HG02642 (cell line): ENCODE results near the gene EFS.
"Not testable (repeated sequence)": the region's sequence is repeated elsewhere in the genome, so short reads cannot be mapped to it uniquely, and the experiment has no call there.

Source experiments
- ATAC-seq: cut with Tn5 transposase; IDR thresholded peaks from one replicate; pipeline ENCODE4 v1.9.1; 2021; ENCODE audit warnings: mild to moderate bottlenecking; ENCODE audit not compliant: unreplicated experiment, poor library complexity

The EFS gene

DNA sequence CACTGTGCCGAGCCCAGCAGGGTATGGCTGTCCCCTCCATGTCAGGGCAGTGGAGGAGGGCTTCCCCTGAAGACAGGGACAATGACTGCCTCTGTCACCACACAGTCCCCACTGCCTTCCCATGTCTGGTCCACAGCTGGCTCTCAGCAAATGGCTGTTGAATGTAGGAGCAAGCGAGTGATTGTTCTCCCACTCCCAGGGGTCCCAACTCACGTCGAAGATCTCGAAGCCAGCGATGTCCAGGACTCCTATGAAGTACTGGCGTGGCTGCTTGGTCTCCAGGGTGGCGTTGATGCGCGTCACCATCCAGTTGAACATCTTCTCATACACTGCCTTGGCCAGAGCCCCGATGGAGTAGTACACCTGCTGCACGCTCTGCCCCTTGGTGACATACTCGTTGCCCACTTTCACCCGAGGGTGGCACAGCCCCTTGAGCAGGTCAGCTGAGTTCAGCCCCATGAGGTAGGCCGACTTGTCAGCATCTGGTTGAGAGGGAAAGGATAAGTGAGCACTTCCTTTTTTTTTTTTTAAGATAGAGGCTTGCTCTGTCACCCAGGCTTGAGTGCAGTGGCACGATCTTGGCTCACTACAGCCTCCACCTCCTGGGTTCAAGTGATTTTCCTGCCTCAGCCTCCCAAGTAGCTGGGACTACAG, 35.7 kb upstream of the EFS start:
- ATAC-seq = not testable (repeated sequence)

DNA sequence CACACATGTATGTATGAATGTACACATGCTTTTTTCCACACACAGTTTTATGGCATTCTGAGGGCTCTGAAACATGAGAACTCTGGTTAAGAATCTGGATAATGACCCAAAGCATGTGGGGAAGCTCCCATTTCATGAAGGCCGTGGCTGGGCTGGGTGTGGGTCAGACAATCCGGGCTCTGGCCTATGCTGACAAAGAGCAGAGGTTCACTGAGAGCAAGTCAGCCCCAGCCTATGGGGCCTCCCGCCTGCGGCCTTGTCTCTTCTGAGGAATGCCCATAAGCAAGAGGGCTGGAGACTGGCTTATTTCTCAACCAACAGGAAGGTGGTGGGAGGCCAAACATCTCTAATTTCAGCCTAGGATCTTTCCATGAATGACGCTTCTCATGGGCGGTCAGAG, 34.6 kb upstream of the EFS start:
- no peak for ATAC-seq

DNA sequence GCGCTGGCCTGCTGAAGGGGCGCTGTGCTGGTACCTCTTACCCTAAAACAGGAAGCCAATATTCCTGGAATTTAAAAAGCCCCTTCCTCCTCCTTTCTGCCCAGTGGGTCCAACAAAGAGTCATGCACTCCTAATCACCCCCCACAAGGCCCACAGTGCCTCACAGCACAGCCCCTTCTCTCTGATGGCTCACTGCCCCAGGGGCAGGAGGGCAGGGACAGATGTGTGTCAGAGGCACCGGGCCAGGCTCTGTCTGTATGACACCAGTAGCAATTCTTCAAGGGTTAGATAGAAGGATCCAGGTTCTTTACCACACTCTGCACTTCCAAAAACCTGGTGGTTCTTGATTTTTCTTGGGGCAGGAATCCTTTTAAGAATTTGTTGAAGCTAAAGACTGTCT, 34.2 kb upstream of the EFS start:
- no peak for ATAC-seq

DNA sequence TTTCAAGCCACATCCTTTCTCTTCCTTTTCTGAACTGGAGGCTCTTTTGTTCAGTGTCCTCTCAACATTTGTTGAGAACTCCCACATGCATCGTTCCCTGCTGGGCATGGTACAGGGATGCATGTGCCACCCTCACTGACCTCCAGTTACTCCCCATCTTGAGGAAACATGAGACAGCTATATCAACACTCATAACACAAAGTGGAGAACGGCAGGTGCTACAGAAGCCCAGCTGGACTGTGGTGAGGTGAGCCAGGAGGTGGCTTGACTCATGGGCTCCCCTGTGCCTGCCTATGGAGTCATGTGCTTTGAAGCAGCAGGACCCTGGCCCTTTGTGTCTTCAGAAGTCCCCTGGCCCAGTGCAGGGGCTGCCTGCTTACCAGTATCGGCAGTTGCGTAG, 33.4 kb upstream of the EFS start:
- no peak for ATAC-seq

DNA sequence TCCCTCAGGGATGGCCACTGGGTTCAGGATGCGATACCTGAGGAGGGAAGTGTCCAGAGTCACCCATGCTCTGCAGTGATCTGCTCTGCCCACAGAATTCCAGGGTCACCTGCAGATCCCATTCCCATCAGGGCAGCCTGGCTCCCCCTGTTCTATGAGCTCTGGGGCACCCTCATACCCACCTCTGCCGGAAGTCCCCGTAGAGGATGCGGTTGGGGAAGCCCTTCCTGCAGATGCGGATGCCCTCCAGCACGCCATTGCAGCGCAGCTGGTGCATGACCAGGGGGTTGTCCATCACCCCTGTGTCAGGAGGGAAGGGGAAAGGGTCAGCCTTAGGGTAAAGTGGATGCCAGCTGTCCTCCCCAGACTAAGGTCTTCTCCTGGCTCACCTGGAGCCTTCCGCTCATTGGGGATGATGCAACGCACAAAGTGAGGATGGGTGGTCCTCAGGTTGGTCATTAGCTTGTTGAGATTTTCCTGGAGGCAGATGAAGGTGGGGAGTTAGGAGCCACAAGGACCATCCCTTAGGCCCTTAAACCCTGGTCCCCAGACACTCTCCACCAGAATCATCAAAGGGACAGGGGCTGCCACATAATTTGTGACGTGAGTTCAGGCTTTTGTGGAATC, 31.9 kb upstream of the EFS start:
- no peak for ATAC-seq

DNA sequence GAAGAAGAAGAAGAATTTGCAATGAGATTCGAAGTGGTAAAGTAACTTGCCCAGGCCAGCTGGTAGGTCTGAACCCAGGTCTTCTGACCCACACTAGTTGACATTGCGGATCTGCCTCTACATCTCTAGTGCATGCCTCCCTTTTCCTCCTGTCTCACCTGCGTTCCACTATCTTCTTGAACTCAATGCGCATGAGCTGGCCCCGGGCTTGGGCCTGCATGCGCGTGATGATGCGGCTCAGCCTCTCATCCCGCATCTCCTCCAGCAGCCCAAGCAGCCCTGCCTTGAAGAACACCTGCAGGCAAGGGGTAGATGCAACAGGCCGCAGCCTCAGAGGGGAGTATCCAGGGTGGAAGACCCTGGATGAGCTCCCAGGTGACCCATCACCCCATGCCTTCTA, 31.2 kb upstream of the EFS start:
- no peak for ATAC-seq

DNA sequence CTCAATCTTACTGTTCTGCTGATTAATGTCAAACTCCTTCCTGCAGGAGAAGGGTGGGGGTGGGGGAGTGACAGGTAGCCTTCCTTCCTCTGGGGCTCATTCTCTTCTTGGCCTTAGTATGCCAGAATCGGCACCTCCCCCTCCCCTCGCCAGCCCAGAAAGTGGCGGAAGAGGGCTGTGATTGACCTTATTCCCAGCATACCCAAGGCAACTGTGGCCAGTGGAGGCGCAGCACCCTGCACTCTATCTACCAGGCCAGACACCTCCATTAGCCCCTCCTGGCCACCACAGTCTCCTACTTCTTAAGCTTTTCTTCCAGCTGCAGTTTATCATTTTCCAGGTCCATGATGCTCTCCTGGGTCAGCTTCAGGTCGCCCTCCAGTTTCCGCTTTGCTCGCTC, 27.6 kb upstream of the EFS start:
- no peak for ATAC-seq

DNA sequence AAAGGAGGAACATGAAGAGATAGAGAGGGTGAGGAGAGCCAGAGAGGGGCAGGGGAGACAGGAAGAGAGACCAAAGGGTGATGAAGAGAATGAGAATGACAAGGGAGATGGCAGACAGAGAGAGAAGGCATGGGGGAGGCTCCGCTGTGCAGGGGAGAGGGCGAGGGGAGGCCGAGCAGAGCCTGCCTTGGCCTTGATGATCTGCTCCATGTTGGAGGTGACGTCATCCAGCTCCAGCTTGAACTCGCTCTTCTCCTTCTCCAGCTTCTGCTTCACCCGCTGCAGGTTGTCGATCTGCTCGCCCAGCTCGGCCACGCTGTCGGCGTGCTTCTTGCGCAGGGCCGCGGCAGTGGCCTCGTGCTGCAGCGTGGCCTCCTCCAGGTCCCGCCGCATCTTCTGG, 24.9 kb upstream of the EFS start:
- not testable (repeated sequence) for ATAC-seq

DNA sequence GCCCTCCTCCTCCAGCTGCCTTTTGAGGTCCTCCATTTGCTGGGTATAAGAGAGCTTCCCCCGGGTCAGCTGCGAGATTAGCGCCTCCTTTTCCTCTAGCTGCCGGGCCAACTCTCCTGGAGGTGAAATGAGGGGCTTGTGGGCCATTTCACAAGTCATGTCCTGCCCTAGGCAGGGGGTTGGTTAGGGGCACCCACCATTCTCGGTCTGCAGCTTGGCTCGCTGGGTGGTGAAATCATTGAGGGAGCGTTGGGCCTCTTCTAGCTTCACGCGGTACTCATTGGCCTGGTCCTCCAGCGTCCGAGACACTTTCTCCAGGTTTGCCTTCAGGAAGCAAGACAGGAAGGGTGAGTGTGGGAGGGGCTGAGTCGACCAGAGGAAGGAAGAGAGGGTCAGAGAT, 24.4 kb upstream of the EFS start:
- no peak for ATAC-seq

DNA sequence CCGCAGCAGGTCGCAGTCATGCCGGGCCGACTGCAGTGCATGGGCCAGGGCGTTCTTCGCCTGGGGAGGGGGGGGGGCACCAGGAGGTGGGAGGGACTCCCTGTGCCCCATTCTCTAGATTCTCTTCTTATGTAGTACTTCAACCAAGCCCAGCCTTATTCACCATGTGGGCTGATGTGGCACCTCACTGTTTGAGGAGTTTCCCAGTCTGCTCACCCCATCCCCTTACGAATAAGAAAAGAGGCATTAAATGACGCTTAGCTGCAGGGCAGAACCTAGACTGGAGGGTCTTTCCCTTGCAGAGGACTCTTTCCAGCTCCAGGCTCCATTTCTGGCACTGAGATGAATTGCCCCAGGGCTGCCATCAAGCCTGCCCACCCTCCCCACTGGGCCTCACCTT, 24.0 kb upstream of the EFS start:
- ATAC-seq = no peak

DNA sequence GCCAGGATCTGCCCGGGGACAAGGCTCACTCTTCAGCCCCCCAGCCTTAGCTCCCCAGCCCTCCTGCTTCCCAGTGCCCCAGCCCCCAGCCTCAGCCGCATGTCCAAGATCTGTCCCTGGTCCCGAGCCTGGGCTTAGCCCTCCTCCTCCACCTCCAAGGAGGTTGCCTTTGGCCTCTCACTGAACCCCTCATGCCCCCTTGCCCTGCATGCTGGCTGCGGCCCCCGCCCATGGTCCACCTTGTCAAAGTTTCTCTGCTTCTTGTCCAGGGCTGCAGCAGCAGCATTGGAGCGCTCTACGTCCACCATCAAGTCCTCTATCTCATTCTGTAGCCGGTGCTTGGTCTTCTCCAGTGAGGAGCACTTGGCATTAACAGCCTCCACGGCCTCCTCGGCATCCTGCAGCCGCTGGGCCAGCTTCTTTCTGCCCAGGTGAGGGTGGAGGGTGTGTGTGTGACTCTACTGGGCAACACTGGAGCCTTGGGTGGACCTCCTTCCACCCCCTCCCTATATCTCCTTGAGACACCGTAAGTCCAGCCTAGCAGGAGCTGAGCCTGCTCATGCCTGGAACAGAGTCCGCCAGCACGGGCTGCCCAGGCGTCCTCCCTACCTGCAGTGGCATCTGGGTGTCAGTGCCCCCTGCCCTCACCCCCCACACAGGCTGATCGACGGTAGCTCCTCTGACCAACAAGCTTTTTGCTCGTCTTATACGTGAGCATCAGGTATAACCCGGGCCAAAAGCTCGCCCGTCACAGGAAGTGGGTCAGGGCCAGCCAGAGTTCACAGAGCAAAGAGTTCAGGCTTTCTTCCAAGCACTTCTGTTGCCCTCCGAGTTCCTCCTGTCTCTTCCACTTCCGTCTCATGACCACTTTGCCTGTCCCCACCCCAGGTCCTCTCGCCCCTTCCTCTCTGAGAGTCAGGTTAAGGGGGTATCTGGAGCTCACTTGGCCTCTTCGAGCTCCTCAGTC, 23.2 kb upstream of the EFS start:
- ATAC-seq = no peak

DNA sequence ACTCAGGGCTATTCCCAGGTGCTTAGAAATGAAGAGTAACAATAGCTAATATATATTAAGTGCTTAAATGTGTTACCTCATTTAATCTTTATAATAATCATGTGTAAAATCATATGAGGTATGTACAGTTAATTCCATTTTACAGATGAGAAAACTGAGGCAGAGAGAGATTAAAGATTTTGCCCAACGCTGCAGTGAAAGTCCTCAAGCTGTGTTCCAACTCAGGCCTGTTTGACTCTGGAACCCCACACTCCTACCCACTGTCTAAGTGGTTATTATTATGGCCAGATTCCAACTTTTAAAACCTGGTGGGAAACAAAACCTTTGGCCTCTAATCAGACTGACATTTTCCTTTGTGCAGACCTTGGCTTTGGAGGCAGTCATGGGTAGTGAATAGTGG, 22.0 kb upstream of the EFS start:
- ATAC-seq = no peak

DNA sequence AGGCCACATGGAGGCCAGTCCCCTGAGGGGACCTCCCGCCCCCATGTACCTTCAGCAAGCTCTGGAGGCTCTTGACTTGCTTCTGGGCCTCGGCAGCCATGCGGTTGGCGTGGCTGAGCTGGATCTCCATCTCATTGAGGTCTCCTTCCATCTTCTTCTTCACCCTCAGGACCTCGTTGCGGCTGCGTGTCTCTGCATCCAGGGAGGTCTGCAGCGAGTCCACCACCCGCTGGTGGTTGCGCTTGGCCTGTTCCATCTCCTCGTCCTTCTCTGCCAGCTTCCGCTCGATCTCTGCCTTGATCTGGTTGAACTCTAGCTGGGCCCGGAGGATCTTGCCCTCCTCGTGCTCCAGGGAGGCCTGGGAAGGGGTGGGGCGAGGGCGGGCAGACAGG, 21.3 kb upstream of the EFS start:
- not testable (repeated sequence) for ATAC-seq

DNA sequence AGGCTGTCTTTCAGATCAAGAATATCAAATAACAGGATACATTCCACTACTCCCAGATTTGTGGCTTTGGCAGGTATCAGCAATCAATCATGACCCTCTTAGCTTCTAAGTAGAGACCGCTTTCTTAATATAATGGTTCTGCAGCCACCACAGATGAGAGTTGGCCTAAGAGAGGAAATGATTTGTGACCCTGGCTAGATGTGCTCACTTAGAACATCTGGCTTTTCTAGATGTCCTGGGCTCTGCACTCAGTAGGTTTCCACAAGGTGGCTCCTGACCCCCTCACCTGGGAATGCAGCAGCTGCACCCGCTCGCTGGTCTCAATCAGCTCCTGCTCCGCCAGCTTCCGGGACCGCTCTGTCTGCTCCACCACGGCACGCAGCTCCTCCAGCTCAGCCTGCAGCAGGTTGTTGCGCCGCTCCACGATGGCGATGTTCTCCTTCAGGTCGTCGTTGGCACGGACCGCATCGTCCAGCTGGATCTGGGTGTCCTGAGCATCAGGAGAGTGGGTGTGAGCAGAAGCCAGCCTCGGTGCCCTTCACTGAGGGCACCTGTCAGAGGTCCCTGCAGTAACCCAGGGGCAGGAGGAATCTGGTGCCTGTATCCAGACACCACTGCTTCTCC, 20.8 kb upstream of the EFS start:
- no peak for ATAC-seq

DNA sequence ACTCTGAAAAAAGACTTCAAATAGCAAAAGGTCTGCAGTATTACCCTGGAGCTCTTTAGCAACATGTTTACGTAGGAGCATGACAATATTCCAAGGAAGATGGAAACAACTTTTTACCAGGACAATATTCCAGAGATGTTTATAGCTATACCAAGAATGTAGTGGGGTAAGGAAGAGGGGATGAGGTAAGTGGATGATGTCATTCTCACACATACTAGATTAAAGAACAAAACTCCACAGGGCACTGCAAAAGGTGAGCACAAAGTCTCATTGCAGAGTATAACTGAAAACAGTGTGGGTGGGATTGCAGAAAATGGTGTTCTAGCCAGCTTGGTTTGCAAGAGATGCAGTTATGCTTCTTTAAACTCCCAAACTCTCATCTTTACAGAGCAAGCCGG, 20.3 kb upstream of the EFS start:
- ATAC-seq = no peak

DNA sequence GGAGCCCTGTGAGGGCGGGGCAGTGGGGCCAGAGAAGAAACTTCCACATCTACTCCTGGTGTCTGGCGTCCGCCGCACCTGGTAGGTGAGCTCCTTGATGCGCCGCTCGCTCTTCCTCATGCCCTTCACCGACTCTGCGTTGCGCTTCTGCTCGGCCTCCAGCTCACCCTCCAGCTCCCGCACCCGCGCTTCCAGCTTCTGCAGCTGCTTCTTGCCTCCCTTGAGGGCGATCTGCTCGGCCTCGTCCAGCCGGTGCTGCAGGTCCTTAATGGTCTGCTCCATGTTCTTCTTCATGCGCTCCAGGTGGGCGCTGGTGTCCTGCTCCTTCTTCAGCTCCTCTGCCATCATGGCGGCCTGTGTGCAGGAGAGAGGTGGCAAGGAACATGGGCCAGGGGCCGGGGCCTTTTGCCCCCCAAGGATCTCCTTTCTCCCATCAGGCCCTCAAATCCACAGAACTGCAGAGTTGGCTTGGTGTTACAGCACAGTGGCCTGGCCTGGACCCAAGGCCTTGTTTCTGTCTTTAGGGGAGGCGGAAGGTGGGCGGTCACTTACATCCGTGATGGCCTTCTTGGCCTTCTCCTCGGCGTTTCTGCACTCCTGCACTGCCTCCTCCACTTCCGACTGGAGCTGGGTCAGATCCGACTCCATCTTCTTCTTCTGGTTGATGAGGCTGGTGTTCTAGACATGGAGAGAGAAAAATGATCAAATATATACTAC, 19.6 kb upstream of the EFS start:
- no peak for ATAC-seq

DNA sequence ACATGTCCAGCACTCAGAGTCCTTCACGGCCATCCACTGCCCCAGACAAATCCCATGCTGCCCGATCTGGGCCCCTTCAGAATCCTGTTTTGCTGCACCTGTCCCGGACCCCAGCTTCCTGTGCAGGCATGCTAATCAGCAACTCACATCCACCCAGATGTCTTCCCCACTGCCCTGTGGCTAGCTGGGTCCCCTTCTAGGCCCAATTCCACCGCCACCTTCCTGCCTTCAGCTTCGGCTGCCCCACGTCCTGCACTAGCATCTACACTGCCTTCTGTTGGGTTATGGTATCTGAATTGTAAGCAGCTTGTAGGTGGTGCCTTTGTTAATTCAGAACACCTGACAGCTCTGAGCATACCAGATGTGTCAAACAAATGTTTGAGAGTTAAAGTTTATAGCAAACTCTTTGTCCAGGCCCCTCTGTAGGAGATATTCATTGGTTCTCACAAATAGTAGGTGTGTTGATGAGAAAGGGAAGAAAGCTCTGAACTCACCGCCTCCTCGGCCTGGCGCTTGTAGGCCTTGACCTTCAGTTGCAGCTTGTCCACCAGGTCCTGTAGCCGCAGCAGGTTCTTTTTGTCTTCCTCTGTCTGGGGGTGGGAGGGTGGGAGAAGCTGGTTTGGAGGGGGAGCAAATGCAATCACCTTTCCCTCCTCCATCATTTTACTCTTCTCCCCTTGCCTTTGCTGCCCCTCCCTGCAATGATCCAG, 17.9 kb upstream of the EFS start:
- ATAC-seq = no peak

DNA sequence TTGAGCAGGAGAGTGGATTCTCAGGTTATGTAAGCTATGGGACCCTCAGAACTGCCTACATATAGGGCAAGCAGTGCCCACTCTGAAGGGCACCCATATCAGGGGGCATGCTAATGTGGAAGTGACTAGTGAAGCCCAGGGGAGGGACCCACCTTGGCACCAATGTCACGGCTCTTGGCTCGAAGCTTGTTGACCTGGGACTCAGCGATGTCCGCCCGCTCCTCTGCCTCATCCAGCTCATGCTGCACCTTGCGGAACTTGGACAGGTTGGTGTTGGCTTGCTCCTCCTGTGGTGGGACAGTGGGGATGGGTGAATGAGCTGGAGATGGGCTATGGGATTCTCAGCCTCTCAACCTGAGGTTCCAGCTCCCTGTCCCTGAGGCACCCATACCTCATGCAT, 17.3 kb upstream of the EFS start:
- no peak for ATAC-seq

DNA sequence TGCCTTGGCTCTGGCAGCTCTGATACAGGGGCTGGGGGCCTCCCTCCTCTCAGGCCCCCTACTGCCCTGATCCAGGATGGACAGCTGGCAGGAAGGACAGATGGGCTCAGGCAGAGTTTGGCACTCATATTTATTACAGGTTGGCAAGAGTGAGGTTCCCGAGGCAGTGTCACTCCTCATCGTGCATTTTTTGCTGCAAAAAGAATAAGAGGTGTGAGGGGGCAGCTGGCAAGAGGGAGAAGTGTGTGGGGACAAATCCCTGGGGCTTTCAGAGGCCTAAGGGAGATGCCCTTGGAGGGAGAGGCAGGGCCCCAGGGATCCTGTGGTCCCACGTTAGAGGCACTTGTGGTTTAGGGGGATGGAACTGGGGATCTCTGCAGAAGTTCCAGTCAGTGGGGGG, 16.9 kb upstream of the EFS start:
- no peak for ATAC-seq

DNA sequence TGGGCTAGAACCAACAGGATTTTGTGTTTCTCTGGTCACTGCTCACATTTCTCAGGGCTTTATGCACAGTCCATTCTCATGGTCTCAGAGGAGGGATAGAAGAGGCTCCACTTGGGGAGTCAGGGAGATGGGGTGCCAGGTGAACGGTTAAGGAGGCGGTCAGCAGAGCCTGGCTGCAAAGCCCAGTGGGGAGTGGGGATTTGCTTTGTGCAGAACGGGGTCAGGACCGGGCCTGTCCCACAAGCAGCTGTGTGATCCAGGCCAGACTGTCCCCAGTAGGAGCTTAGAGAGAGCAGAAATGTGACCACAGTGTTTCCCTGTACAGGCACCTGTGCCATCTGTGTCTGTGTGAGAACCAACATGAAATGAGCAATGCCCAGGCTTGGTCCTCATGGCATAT, 16.0 kb upstream of the EFS start:
- ATAC-seq = no peak
